Natural killer cell (primary cell): ENCODE data around the gene INO80C. TPM values are rescaled to one million over a fixed set of nuclear protein-coding genes. Genes with fewer than 3 reads are reported as not detected.

Experiments
- ATAC-seq, 3 donors: fragments of 150-1000 bp in 2 of 3; fragments of 200-7000 bp in 1 of 3; cut with Tn5 transposase; 1 replicate in 1 of 3; 2 replicates in 2 of 3; pipeline ENCODE4 v1.10.0; 2021; ENCODE audit warnings: mild to moderate bottlenecking in 2 of 3, moderate library complexity in 2 of 3
- DNase-seq, 2 donors: peaks; one replicate each; pipeline versions ENCODE4 v3.0.0 to v3.0.0-alpha.2; 2013 to 2021; ENCODE audit warnings: mixed read lengths in 1 of 2
- H3K27ac ChIP-seq: one replicate; pipeline ENCODE4 v1.5.1; 2013; ENCODE audit warnings: mild to moderate bottlenecking, low read length
- H3K27me3 ChIP-seq: one replicate; pipeline ENCODE4 v1.6.1; 2013; ENCODE audit warnings: low read length; ENCODE audit not compliant: control insufficient read depth, insufficient read depth
- H3K36me3 ChIP-seq: one replicate; pipeline ENCODE4 v1.6.1; 2013; ENCODE audit warnings: low read length; ENCODE audit not compliant: control insufficient read depth, insufficient read depth
- H3K4me1 ChIP-seq: one replicate; pipeline ENCODE4 v1.6.1; 2013; ENCODE audit warnings: low read length; ENCODE audit not compliant: control insufficient read depth, insufficient read depth
- H3K4me3 ChIP-seq: one replicate; pipeline ENCODE4 v1.5.1; 2013; ENCODE audit warnings: low read length
- H3K9me3 ChIP-seq: one replicate; pipeline ENCODE4 v1.6.1; 2013; ENCODE audit warnings: low read length; ENCODE audit not compliant: control insufficient read depth, insufficient read depth
- H3K27ac Mint-ChIP-seq, 2 donors: one replicate each; pipeline ENCODE4 v1.8.0; 2022; ENCODE audit warnings: mild to moderate bottlenecking in 2 of 2, mixed read lengths in 2 of 2, moderate library complexity in 1 of 2
- H3K27me3 Mint-ChIP-seq, 2 donors: one replicate each; pipeline ENCODE4 v1.8.0; 2022; ENCODE audit warnings: low read depth in 2 of 2, mixed read lengths in 2 of 2
- H3K36me3 Mint-ChIP-seq: one replicate; pipeline ENCODE4 v1.8.0; 2022; ENCODE audit warnings: mixed read lengths
- H3K4me1 Mint-ChIP-seq, 2 donors: one replicate each; pipeline ENCODE4 v1.8.0; 2022; ENCODE audit warnings: mixed read lengths in 2 of 2
- H3K4me3 Mint-ChIP-seq: one replicate; pipeline ENCODE4 v1.8.0; 2022; ENCODE audit warnings: mild to moderate bottlenecking, moderate library complexity, mixed read lengths
- H3K9me3 Mint-ChIP-seq, 2 donors: one replicate each; pipeline ENCODE4 v1.8.0; 2022; ENCODE audit warnings: mixed read lengths in 2 of 2
- WGBS: methylation state at CpG from one replicate; pipeline ENCODE4 v1.1.7; 2013; ENCODE audit warnings: missing lambda C conversion rate; ENCODE audit not compliant: insufficient coverage; 5-methylcytosine and 5-hydroxymethylcytosine counted together
- intact Hi-C: fragments of 100-400 bp; cut with micrococcal nuclease; formaldehyde crosslinking; loops from one replicate; pipeline ENCODE4 v1.14.2; 2022
- total RNA-seq, 4 donors: library from RNA; stranded (reverse); fragments of 120-200 nt in 1 of 4; gene quantifications; one replicate each; pipeline versions ENCODE4 v1.2.3 to v1.2.4, GENCODE V29; 2013 to 2022
- TF ChIP-seq, protein P1 (sequence below): fragments of 200-600 bp; IDR thresholded peaks from one replicate; pipeline ENCODE4 v1.8.0; 2022; ENCODE audit warnings: antibody characterized with exemption

INO80C gene
- total RNA-seq, 3 donors from 2014 or later (not counting 1 experiment from before 2014, with no cell fraction given) = 17.6 to 19.5 (median 19.2) TPM

GRCh38 chr18:35451032-35451431, 46.7 kb downstream of the INO80C start:
- no peaks in the 10 kb centered on the region for H3K36me3 Mint-ChIP-seq
- DNase-seq (no peak), ATAC-seq (no peak)
- intact Hi-C loops = no loop called here
- no peak overlapping the region for H3K4me3 Mint-ChIP-seq
- H3K9me3 Mint-ChIP-seq = peaks cover 0 to 2% of the 10 kb centered on the region in 2 donors
- Histone ChIP-seq H3K4me3 (no peak overlapping the region), H3K36me3 (no peaks in the 10 kb centered on the region), H3K9me3 (no peaks in the 10 kb centered on the region), H3K4me1 (no peaks in the 10 kb centered on the region), H3K27ac (no peak overlapping the region), H3K27me3 (no peaks in the 10 kb centered on the region)
- H3K4me1 Mint-ChIP-seq = no peaks in the 10 kb centered on the region
- H3K27ac Mint-ChIP-seq = no peak overlapping the region
- 90% methylated on average over 3 of the region's 3 CpGs for WGBS
- TF ChIP-seq, protein P1, sequence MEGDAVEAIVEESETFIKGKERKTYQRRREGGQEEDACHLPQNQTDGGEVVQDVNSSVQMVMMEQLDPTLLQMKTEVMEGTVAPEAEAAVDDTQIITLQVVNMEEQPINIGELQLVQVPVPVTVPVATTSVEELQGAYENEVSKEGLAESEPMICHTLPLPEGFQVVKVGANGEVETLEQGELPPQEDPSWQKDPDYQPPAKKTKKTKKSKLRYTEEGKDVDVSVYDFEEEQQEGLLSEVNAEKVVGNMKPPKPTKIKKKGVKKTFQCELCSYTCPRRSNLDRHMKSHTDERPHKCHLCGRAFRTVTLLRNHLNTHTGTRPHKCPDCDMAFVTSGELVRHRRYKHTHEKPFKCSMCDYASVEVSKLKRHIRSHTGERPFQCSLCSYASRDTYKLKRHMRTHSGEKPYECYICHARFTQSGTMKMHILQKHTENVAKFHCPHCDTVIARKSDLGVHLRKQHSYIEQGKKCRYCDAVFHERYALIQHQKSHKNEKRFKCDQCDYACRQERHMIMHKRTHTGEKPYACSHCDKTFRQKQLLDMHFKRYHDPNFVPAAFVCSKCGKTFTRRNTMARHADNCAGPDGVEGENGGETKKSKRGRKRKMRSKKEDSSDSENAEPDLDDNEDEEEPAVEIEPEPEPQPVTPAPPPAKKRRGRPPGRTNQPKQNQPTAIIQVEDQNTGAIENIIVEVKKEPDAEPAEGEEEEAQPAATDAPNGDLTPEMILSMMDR = no peak
- H3K27me3 Mint-ChIP-seq = peaks cover 3% of the 10 kb centered on the region in 2 donors

- intact Hi-C loops = no loop called here
- no peak overlapping the region for H3K27ac Mint-ChIP-seq
- Histone ChIP-seq H3K27ac (no peak overlapping the region), H3K27me3 (no peaks in the 10 kb centered on the region), H3K4me1 (no peaks in the 10 kb centered on the region), H3K36me3 (no peaks in the 10 kb centered on the region), H3K9me3 (no peaks in the 10 kb centered on the region), H3K4me3 (no peak overlapping the region)
- H3K9me3 Mint-ChIP-seq = no peaks in the 10 kb centered on the region
- TF ChIP-seq, protein P1 = no peak
- H3K4me1 Mint-ChIP-seq = no peaks in the 10 kb centered on the region
- DNase-seq (no peak), ATAC-seq (no peak)
- WGBS = 88% methylated on average over 6 of the region's 6 CpGs
- H3K36me3 Mint-ChIP-seq = no peaks in the 10 kb centered on the region
- peaks cover 6 to 14% of the 10 kb centered on the region in 2 donors for H3K27me3 Mint-ChIP-seq
- no peak overlapping the region for H3K4me3 Mint-ChIP-seq
Measured at GRCh38 chr18:35444636-35445035, 53.1 kb downstream of the INO80C start.

GRCh38 chr18:35443847-35444246, 53.9 kb downstream of the INO80C start:
- H3K4me3 ChIP-seq = no peak overlapping the region
- no peaks in the 10 kb centered on the region for H3K27me3 ChIP-seq
- DNase-seq (no peak), ATAC-seq (no peak)
- H3K4me1 Mint-ChIP-seq = no peaks in the 10 kb centered on the region
- peaks cover 6 to 14% of the 10 kb centered on the region in 2 donors for H3K27me3 Mint-ChIP-seq
- H3K9me3 Mint-ChIP-seq = no peaks in the 10 kb centered on the region
- H3K9me3 ChIP-seq = no peaks in the 10 kb centered on the region
- no peaks in the 10 kb centered on the region for H3K36me3 ChIP-seq
- no peak overlapping the region for H3K27ac Mint-ChIP-seq
- no peaks in the 10 kb centered on the region for H3K4me1 ChIP-seq
- H3K27ac ChIP-seq = no peak overlapping the region
- no peaks in the 10 kb centered on the region for H3K36me3 Mint-ChIP-seq
- intact Hi-C loops = no loop called here
- 50% methylated on average over 2 of the region's 2 CpGs for WGBS
- TF ChIP-seq, protein P1 = no peak
- no peak overlapping the region for H3K4me3 Mint-ChIP-seq

GRCh38 chr18:35443434-35443833, 54.3 kb downstream of the INO80C start:
- no peaks in the 10 kb centered on the region for H3K27me3 ChIP-seq
- TF ChIP-seq, protein P1 = no peak
- WGBS = 59% methylated on average over 3 of the region's 3 CpGs
- intact Hi-C loops = no loop called here
- Mint-ChIP-seq H3K27me3 (peaks cover 10 to 14% of the 10 kb centered on the region in 2 donors), H3K4me1 (no peaks in the 10 kb centered on the region), H3K27ac (no peak overlapping the region), H3K4me3 (no peak overlapping the region), H3K36me3 (no peaks in the 10 kb centered on the region), H3K9me3 (no peaks in the 10 kb centered on the region)
- no peaks in the 10 kb centered on the region for H3K36me3 ChIP-seq
- H3K4me1 ChIP-seq = no peaks in the 10 kb centered on the region
- H3K4me3 ChIP-seq = no peak overlapping the region
- ATAC-seq = no peak
- no peaks in the 10 kb centered on the region for H3K9me3 ChIP-seq
- DNase-seq = no peak
- no peak overlapping the region for H3K27ac ChIP-seq
